ENCODE results near the gene IDUA. TPM values are rescaled to one million over a fixed set of nuclear protein-coding genes. Genes with fewer than 3 reads are reported as not detected.

The IDUA gene
- total RNA-seq, 1 donor from 2014 or later = 14.9 TPM

- H3K9me3 Mint-ChIP-seq (ENCODE audit: unreplicated experiment) = no peaks in the 10 kb centered on the region
- TF ChIP-seq, protein P1, sequence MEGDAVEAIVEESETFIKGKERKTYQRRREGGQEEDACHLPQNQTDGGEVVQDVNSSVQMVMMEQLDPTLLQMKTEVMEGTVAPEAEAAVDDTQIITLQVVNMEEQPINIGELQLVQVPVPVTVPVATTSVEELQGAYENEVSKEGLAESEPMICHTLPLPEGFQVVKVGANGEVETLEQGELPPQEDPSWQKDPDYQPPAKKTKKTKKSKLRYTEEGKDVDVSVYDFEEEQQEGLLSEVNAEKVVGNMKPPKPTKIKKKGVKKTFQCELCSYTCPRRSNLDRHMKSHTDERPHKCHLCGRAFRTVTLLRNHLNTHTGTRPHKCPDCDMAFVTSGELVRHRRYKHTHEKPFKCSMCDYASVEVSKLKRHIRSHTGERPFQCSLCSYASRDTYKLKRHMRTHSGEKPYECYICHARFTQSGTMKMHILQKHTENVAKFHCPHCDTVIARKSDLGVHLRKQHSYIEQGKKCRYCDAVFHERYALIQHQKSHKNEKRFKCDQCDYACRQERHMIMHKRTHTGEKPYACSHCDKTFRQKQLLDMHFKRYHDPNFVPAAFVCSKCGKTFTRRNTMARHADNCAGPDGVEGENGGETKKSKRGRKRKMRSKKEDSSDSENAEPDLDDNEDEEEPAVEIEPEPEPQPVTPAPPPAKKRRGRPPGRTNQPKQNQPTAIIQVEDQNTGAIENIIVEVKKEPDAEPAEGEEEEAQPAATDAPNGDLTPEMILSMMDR (IDR thresholded peaks at IDR 0.05; ENCODE audit: unreplicated experiment) = no peak
- peaks cover 3% of the 10 kb centered on the region for H3K36me3 Mint-ChIP-seq (ENCODE audit: low read depth, unreplicated experiment)
- H3K27me3 Mint-ChIP-seq (ENCODE audit: unreplicated experiment) = peaks cover 12% of the 10 kb centered on the region
- H3K27ac Mint-ChIP-seq (ENCODE audit: unreplicated experiment) = no peak overlapping the region
- H3K4me3 Mint-ChIP-seq (ENCODE audit: unreplicated experiment) = no peak overlapping the region
- no peaks in the 10 kb centered on the region for H3K4me1 Mint-ChIP-seq (ENCODE audit: unreplicated experiment)
- DNase-seq (ENCODE audit: low spot score) = no peak
Observed at GRCh38 chr4:1023075-1023640, 36.3 kb downstream of the IDUA start.

DNA sequence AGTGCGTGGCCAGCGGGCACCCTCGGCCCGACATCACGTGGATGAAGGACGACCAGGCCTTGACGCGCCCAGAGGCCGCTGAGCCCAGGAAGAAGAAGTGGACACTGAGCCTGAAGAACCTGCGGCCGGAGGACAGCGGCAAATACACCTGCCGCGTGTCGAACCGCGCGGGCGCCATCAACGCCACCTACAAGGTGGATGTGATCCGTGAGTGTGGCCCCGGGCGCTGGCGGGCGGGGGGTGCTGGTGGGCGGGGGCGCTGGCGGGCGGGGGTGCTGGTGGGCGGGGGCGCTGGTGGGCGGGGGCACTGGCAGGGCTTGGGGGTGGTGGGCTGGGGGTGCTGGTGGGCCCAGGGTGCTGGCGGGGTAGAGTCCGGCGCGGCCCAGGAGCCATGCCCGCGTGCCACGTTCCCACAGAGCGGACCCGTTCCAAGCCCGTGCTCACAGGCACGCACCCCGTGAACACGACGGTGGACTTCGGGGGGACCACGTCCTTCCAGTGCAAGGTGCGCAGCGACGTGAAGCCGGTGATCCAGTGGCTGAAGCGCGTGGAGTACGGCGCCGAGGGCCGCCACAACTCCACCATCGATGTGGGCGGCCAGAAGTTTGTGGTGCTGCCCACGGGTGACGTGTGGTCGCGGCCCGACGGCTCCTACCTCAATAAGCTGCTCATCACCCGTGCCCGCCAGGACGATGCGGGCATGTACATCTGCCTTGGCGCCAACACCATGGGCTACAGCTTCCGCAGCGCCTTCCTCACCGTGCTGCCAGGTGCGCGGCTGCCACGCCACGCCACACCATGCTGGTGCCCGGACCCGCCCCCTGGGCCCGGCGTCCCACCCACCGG is 37.3 kb downstream of the IDUA start:
- H3K36me3 Mint-ChIP-seq (ENCODE audit: low read depth, unreplicated experiment) = peaks cover 3% of the 10 kb centered on the region
- H3K9me3 Mint-ChIP-seq (ENCODE audit: unreplicated experiment) = no peaks in the 10 kb centered on the region
- no peak overlapping the region for H3K4me3 Mint-ChIP-seq (ENCODE audit: unreplicated experiment)
- DNase-seq (ENCODE audit: low spot score) = no peak
- H3K4me1 Mint-ChIP-seq (ENCODE audit: unreplicated experiment) = no peaks in the 10 kb centered on the region
- TF ChIP-seq, protein P1 (IDR thresholded peaks at IDR 0.05; ENCODE audit: unreplicated experiment) = no peak
- peaks cover 12% of the 10 kb centered on the region for H3K27me3 Mint-ChIP-seq (ENCODE audit: unreplicated experiment)
- H3K27ac Mint-ChIP-seq (ENCODE audit: unreplicated experiment) = no peak overlapping the region

DNA sequence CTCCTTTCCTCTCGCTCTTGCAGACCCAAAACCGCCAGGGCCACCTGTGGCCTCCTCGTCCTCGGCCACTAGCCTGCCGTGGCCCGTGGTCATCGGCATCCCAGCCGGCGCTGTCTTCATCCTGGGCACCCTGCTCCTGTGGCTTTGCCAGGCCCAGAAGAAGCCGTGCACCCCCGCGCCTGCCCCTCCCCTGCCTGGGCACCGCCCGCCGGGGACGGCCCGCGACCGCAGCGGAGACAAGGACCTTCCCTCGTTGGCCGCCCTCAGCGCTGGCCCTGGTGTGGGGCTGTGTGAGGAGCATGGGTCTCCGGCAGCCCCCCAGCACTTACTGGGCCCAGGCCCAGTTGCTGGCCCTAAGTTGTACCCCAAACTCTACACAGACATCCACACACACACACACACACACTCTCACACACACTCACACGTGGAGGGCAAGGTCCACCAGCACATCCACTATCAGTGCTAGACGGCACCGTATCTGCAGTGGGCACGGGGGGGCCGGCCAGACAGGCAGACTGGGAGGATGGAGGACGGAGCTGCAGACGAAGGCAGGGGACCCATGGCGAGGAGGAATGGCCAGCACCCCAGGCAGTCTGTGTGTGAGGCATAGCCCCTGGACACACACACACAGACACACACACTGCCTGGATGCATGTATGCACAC is 38.2 kb downstream of the IDUA start:
- Mint-ChIP-seq H3K36me3 (ENCODE audit: low read depth, unreplicated experiment) (peaks cover 3% of the 10 kb centered on the region), H3K27me3 (ENCODE audit: unreplicated experiment) (peaks cover 12% of the 10 kb centered on the region), H3K9me3 (ENCODE audit: unreplicated experiment) (no peaks in the 10 kb centered on the region), H3K27ac (ENCODE audit: unreplicated experiment) (no peak overlapping the region), H3K4me3 (ENCODE audit: unreplicated experiment) (no peak overlapping the region), H3K4me1 (ENCODE audit: unreplicated experiment) (no peaks in the 10 kb centered on the region)
- TF ChIP-seq, protein P1 (IDR thresholded peaks at IDR 0.05; ENCODE audit: unreplicated experiment) = no peak
- DNase-seq (ENCODE audit: low spot score) = no peak

DNA sequence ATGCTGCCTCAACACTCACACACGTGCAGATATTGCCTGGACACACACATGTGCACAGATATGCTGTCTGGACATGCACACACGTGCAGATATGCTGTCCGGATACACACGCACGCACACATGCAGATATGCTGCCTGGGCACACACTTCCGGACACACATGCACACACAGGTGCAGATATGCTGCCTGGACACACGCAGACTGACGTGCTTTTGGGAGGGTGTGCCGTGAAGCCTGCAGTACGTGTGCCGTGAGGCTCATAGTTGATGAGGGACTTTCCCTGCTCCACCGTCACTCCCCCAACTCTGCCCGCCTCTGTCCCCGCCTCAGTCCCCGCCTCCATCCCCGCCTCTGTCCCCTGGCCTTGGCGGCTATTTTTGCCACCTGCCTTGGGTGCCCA is 39.3 kb downstream of the IDUA start:
- Mint-ChIP-seq H3K27me3 (ENCODE audit: unreplicated experiment) (peaks cover 12% of the 10 kb centered on the region), H3K27ac (ENCODE audit: unreplicated experiment) (no peak overlapping the region), H3K4me1 (ENCODE audit: unreplicated experiment) (no peaks in the 10 kb centered on the region), H3K9me3 (ENCODE audit: unreplicated experiment) (no peaks in the 10 kb centered on the region), H3K4me3 (ENCODE audit: unreplicated experiment) (no peak overlapping the region), H3K36me3 (ENCODE audit: low read depth, unreplicated experiment) (peaks cover 3% of the 10 kb centered on the region)
- TF ChIP-seq, protein P1 (IDR thresholded peaks at IDR 0.05; ENCODE audit: unreplicated experiment) = no peak
- no peak for DNase-seq (ENCODE audit: low spot score)
